ENCODE results near the gene ALPK1.

GRCh38 chr4:112321776-112322684 lies 24.9 kb downstream of the ALPK1 start:
- peak; percentile 100 for TF ChIP-seq CTCF (conservative IDR thresholded peaks at IDR 0.05; ENCODE audit: low read length)
- no peak for TF ChIP-seq EZH2phosphoT487 (IDR thresholded peaks at IDR 0.05; ENCODE audit: borderline replicate concordance, low read depth, low read length)
